ENCODE measurements around the gene PALMD. TPM values are rescaled to one million over a fixed set of nuclear protein-coding genes. Genes with fewer than 3 reads are reported as not detected.

PALMD gene
- total RNA-seq, 1 experiment from 2014 or later: not detected

DNA sequence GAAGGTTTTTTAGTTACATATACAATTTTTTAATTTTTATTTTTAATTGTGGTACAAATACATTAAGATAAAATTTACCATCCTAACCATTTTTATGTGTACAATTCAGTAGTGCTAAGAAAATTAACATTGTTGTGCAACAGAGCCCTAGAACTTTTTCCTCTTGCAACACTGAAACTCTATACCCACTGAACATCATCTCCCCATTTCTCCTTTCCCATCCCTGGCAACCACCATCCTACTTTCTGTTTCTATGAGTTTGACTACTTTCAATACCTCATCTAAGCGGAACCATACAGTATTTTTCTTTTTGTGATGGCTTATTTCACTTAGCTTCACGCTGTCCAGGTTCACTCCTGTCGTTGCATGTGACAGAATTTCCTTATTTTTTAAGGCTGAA, 54.1 kb downstream of the PALMD start:
- Histone ChIP-seq H3K9me3 (no peaks in the 10 kb centered on the region), H3K36me3 (ENCODE audit: control insufficient read depth, insufficient read depth, low read length) (no peaks in the 10 kb centered on the region), H3K4me3 (ENCODE audit: low read depth, low read length) (no peak overlapping the region), H3K4me1 (no peaks in the 10 kb centered on the region), H3K27me3 (replicated peaks; ENCODE audit: control insufficient read depth, insufficient read depth, low read length) (no peaks in the 10 kb centered on the region)
- Mint-ChIP-seq H3K36me3 (ENCODE audit: insufficient read depth, unreplicated experiment) (no peaks in the 10 kb centered on the region), H3K4me3 (ENCODE audit: unreplicated experiment) (no peak overlapping the region), H3K9me3 (ENCODE audit: unreplicated experiment) (no peaks in the 10 kb centered on the region), H3K4me1 (ENCODE audit: low read depth, unreplicated experiment) (no peaks in the 10 kb centered on the region), H3K27ac (ENCODE audit: unreplicated experiment) (no peak overlapping the region), H3K27me3 (ENCODE audit: insufficient read depth, unreplicated experiment) (peaks cover 5% of the 10 kb centered on the region)
- intact Hi-C loops (cut with micrococcal nuclease; ENCODE audit: unreplicated experiment): no loop called here
- TF ChIP-seq, protein P1, sequence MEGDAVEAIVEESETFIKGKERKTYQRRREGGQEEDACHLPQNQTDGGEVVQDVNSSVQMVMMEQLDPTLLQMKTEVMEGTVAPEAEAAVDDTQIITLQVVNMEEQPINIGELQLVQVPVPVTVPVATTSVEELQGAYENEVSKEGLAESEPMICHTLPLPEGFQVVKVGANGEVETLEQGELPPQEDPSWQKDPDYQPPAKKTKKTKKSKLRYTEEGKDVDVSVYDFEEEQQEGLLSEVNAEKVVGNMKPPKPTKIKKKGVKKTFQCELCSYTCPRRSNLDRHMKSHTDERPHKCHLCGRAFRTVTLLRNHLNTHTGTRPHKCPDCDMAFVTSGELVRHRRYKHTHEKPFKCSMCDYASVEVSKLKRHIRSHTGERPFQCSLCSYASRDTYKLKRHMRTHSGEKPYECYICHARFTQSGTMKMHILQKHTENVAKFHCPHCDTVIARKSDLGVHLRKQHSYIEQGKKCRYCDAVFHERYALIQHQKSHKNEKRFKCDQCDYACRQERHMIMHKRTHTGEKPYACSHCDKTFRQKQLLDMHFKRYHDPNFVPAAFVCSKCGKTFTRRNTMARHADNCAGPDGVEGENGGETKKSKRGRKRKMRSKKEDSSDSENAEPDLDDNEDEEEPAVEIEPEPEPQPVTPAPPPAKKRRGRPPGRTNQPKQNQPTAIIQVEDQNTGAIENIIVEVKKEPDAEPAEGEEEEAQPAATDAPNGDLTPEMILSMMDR (IDR thresholded peaks at IDR 0.05; ENCODE audit: insufficient read depth in 1 of 2, low read depth in 1 of 2, low read length in 1 of 2, severe bottlenecking in 1 of 2, unreplicated experiment in 1 of 2): no peak
- ChIA-PET POLR2A (no interaction called here), CTCF (no interaction called here)
- DNase-seq: no peak
- no TSS peak for BruUV-seq (replicated peaks)

DNA sequence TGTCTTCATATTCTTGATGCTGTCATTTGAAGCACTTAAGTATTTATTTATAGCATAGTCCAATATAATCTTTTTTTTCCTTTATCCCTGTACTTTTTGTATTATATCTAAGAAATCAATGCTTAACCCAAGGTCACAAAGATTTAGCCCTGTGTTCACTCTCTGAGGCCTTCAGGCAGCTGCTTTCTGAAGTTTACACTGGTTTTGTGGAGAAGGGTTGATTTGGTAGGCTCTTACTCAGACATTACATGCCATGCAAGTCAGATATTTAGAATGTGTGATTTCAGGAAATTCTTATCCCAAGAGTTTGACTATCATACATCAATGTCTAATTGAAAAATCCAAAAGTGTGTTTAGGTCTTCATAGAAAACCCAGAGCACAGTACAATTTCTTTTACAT, 56.3 kb downstream of the PALMD start:
- intact Hi-C loops (cut with micrococcal nuclease; ENCODE audit: unreplicated experiment): no loop called here
- H3K4me3 ChIP-seq (ENCODE audit: low read depth, low read length): no peak overlapping the region
- no peaks in the 10 kb centered on the region for H3K4me1 ChIP-seq
- TF ChIP-seq, protein P1 (IDR thresholded peaks at IDR 0.05; ENCODE audit: insufficient read depth in 1 of 2, low read depth in 1 of 2, low read length in 1 of 2, severe bottlenecking in 1 of 2, unreplicated experiment in 1 of 2): no peak
- no peak for DNase-seq
- no peak overlapping the region for H3K4me3 Mint-ChIP-seq (ENCODE audit: unreplicated experiment)
- H3K4me1 Mint-ChIP-seq (ENCODE audit: low read depth, unreplicated experiment): no peaks in the 10 kb centered on the region
- no peaks in the 10 kb centered on the region for H3K27me3 ChIP-seq (replicated peaks; ENCODE audit: control insufficient read depth, insufficient read depth, low read length)
- no peaks in the 10 kb centered on the region for H3K36me3 ChIP-seq (ENCODE audit: control insufficient read depth, insufficient read depth, low read length)
- no peaks in the 10 kb centered on the region for H3K9me3 Mint-ChIP-seq (ENCODE audit: unreplicated experiment)
- H3K27me3 Mint-ChIP-seq (ENCODE audit: insufficient read depth, unreplicated experiment): peaks cover 5% of the 10 kb centered on the region
- no peaks in the 10 kb centered on the region for H3K36me3 Mint-ChIP-seq (ENCODE audit: insufficient read depth, unreplicated experiment)
- POLR2A ChIA-PET: no interaction called here
- BruUV-seq (replicated peaks): no TSS peak
- no peaks in the 10 kb centered on the region for H3K9me3 ChIP-seq
- H3K27ac Mint-ChIP-seq (ENCODE audit: unreplicated experiment): no peak overlapping the region
- CTCF ChIA-PET: no interaction called here

DNA sequence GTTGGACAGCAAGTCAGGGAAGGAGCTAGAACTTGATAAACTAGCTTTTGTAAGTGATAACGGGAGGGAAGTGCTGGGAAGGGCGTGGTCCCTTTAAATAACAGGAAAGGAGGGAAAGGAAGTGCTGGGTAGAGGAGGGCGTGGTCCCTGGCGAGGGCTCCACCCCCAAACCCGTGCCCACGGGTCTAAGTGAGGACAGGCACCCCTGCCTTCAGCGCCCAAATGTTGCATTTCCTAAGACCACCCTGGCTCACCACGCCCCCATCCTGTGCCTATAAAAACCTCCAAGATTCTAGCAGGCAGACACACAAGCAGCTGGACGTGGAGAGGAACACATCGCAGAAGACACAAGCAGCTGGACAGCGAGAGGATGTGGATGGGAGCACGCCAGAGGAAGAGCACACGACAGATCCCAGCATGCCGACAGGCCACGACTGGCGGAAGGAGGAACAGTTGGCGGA, 58.5 kb downstream of the PALMD start:
- Histone ChIP-seq H3K27me3 (replicated peaks; ENCODE audit: control insufficient read depth, insufficient read depth, low read length) (no peaks in the 10 kb centered on the region), H3K36me3 (ENCODE audit: control insufficient read depth, insufficient read depth, low read length) (no peaks in the 10 kb centered on the region), H3K4me1 (no peaks in the 10 kb centered on the region), H3K9me3 (no peaks in the 10 kb centered on the region), H3K4me3 (ENCODE audit: low read depth, low read length) (no peak overlapping the region)
- intact Hi-C loops (cut with micrococcal nuclease; ENCODE audit: unreplicated experiment): no loop called here
- POLR2A ChIA-PET: no interaction called here
- H3K9me3 Mint-ChIP-seq (ENCODE audit: unreplicated experiment): no peaks in the 10 kb centered on the region
- TF ChIP-seq, protein P1 (IDR thresholded peaks at IDR 0.05; ENCODE audit: insufficient read depth in 1 of 2, low read depth in 1 of 2, low read length in 1 of 2, severe bottlenecking in 1 of 2, unreplicated experiment in 1 of 2): no peak
- no peaks in the 10 kb centered on the region for H3K4me1 Mint-ChIP-seq (ENCODE audit: low read depth, unreplicated experiment)
- BruUV-seq (replicated peaks): no TSS peak
- peaks cover 3% of the 10 kb centered on the region for H3K27me3 Mint-ChIP-seq (ENCODE audit: insufficient read depth, unreplicated experiment)
- no peak overlapping the region for H3K4me3 Mint-ChIP-seq (ENCODE audit: unreplicated experiment)
- no peak overlapping the region for H3K27ac Mint-ChIP-seq (ENCODE audit: unreplicated experiment)
- no peaks in the 10 kb centered on the region for H3K36me3 Mint-ChIP-seq (ENCODE audit: insufficient read depth, unreplicated experiment)
- DNase-seq: no peak
- CTCF ChIA-PET: no interaction called here
